ENCODE data around the gene TANGO2.

The TANGO2 gene

GRCh38 chr22:20089977-20090729 lies 69.2 kb downstream of the TANGO2 start:
- no peak for DNase-seq

- no peak for DNase-seq
Observed at GRCh38 chr22:20090730-20091240, 69.9 kb downstream of the TANGO2 start.

GRCh38 chr22:20091690-20092476 lies 71.0 kb downstream of the TANGO2 start:
- no peak for DNase-seq

GRCh38 chr22:20092477-20092854 lies 71.6 kb downstream of the TANGO2 start:
- no peak for DNase-seq

- no peak for DNase-seq
Observed at GRCh38 chr22:20093418-20094196, 72.7 kb downstream of the TANGO2 start.

GRCh38 chr22:20094197-20094807 lies 73.4 kb downstream of the TANGO2 start:
- no peak for DNase-seq

GRCh38 chr22:20095521-20095920 lies 74.6 kb downstream of the TANGO2 start:
- DNase-seq = no peak

GRCh38 chr22:20096574-20097420 lies 75.9 kb downstream of the TANGO2 start:
- no peak for DNase-seq

- no peak for DNase-seq
Observed at GRCh38 chr22:20099099-20099711, 78.3 kb downstream of the TANGO2 start.

- no peak for DNase-seq
Observed at GRCh38 chr22:20101638-20102037, 80.7 kb downstream of the TANGO2 start.

- DNase-seq = no peak
Observed at GRCh38 chr22:20102203-20102780, 81.4 kb downstream of the TANGO2 start.

GRCh38 chr22:20105456-20106204 lies 84.7 kb downstream of the TANGO2 start:
- DNase-seq = no peak

- no peak for DNase-seq
Observed at GRCh38 chr22:20106205-20106848, 85.4 kb downstream of the TANGO2 start.

GRCh38 chr22:20106849-20107237 lies 85.9 kb downstream of the TANGO2 start:
- no peak for DNase-seq

- no peak for DNase-seq
Observed at GRCh38 chr22:20107471-20107901, 86.6 kb downstream of the TANGO2 start.

- DNase-seq = no peak
Observed at GRCh38 chr22:20107951-20108756, 87.2 kb downstream of the TANGO2 start.

- DNase-seq = no peak
Observed at GRCh38 chr22:20108757-20109230, 87.9 kb downstream of the TANGO2 start.

Data from NCI-H1417 treated with DMSO at 0.1 percent for 48 hours (cell line).